GM12873 (cell line): ENCODE results near the gene IP6K3.

Source experiments
- TF ChIP-seq, protein P1 (sequence below): IDR thresholded peaks from 2 replicates; pipeline ENCODE4 v1.5.1; 2012; ENCODE audit warnings: low read depth, mild to moderate bottlenecking, moderate library complexity, low read length, control low read depth; ENCODE audit not compliant: insufficient read depth; ENCODE audit errors: missing control alignments

IP6K3 gene

DNA sequence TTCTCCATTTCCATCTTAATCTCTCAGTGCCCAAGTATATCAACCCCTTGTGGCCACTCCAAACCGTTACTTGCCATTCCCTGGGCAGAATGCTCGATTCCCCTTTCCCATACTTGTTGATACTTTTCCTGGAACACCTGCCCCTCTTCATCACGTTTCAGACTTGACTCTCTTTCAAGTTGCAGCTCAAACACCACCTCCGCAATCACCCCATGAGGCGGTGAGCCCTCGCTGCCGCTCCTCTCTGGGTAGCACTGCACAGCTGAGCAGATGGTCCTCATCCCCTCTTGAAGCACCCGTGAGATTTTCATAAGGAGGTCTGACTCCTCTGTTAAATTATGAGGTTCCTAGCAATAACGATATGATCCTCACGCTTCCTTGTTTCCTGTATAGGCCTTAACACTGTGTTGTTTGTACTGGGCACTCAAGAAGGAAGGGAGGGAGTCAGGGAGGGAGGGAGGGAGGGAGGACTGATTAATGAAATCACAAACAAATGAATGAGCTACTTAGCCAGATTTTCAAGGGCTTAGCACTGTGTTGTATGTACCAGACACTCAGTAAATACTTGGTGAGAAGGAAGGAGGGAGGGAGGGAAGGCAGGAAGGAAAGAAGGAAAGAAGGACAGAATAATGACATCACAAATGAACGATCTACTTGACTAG is 27.2 kb downstream of the IP6K3 start:
- TF ChIP-seq, protein P1, sequence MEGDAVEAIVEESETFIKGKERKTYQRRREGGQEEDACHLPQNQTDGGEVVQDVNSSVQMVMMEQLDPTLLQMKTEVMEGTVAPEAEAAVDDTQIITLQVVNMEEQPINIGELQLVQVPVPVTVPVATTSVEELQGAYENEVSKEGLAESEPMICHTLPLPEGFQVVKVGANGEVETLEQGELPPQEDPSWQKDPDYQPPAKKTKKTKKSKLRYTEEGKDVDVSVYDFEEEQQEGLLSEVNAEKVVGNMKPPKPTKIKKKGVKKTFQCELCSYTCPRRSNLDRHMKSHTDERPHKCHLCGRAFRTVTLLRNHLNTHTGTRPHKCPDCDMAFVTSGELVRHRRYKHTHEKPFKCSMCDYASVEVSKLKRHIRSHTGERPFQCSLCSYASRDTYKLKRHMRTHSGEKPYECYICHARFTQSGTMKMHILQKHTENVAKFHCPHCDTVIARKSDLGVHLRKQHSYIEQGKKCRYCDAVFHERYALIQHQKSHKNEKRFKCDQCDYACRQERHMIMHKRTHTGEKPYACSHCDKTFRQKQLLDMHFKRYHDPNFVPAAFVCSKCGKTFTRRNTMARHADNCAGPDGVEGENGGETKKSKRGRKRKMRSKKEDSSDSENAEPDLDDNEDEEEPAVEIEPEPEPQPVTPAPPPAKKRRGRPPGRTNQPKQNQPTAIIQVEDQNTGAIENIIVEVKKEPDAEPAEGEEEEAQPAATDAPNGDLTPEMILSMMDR = no peak

DNA sequence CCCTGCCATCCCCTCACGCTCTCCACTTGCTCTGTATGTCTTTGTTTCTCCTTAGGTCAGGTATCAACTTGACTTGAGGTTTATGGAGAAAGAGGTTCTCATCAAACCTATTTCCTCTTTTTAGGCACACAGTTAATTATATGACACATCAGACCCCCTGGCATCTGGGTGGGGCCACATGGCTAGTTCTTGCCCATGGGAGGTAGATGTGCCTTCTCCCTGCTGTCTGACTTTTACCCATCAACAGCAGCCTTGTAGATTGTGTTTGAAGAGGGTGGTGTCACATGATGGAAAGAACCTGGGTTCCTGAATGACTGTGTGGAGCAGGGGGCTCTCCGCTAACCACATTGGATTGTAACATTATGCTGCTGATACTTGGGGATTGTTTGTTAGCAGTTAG is 28.0 kb downstream of the IP6K3 start:
- TF ChIP-seq, protein P1 = no peak

DNA sequence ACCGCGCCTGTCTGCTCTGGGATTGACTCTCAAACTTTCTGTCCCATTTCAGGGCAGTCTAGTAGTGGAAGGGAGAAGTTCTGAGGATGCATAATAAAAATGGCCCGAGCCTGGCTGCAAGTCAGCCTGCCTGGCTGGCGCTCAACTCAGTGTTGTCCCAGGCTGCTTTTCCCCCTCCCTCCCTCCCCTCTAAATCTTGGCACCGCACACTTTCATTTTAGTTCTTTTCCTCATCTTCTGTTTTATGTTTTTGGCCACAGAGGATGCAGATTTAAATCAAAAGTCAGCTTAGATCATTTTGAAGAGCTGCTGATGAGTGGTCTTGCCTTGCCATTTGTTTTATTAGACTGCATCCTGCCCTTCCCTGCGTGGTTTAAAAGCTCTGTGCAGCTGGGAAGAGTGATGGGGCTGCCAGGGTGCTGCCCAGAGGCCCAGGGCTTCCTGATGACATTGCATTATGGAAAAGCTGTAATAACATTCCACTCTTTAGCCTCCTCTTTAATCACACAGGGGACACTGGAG is 28.7 kb downstream of the IP6K3 start:
- TF ChIP-seq, protein P1 = no peak

GRCh38 chr6:33716890-33717632 is 29.6 kb downstream of the IP6K3 start:
- TF ChIP-seq, protein P1 = no peak

DNA sequence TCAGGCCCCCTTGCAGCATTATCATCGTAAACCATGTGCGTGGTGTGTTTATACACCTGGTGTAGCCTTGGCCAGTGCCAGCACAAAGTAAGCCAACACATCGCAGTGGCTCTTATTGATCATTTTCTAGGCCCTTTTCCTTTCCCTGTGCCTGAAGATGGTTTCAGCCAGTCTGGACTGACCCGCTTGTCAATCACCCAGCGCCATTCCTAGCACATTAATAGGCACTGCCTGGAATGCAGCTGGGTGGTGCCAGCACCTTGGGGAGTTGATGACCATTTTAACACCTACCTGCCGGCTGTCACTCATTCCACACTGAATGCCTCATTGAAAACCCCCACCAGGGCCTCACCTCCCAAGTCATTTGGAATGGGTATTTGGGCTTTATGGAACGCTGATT is 30.3 kb downstream of the IP6K3 start:
- TF ChIP-seq, protein P1 = no peak

- TF ChIP-seq, protein P1 = no peak
Measured at GRCh38 chr6:33714385-33715040, 32.2 kb downstream of the IP6K3 start.

DNA sequence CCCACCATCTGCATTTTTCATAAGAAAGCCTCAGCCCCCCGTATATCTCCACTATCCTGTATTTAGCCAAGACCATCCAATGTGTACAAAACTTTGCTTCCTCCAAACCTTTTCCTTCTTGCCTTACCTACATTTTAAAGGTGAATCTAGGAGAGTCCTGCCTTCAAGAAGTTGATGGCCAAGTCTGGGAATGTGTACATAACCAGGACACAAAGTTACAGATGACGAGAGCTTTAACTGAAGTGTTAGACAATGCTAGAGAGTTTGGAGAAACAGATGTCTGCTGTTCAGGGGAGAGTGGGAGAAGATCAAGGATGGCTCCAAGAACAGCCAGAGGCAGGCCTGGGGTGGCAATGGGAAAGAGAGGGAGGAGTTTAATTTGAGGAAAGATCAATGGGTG is 32.9 kb downstream of the IP6K3 start:
- TF ChIP-seq, protein P1 = no peak
